Measurements from ENCODE around the gene MPRIP. TPM values are rescaled to one million over a fixed set of nuclear protein-coding genes. Genes with fewer than 3 reads are reported as not detected.
"Not testable (repeated sequence)": the region's sequence is repeated elsewhere in the genome, so short reads cannot be mapped to it uniquely, and the experiment has no call there.

MPRIP gene
- polyA plus RNA-seq, 1 of the 3 experiments (the other 2 are of a cell fraction) = 64.4 TPM

- Histone ChIP-seq H3K9me2 (no peaks in the 10 kb centered on the region), H3K4me2 (no peak overlapping the region), H3K9ac (no peak overlapping the region), H3K4me3 (ENCODE audit: low read depth in 2 of 2, low read length in 1 of 2) (no peak overlapping the region), H3K79me2 (ENCODE audit: insufficient read depth) (no peaks in the 10 kb centered on the region), H3K9me3 (no peaks in the 10 kb centered on the region), H3K36me3 (replicated peaks in 1 of 2; ENCODE audit: control insufficient read depth in 1 of 2, insufficient read depth in 2 of 2, low read length in 1 of 2) (no peaks in the 10 kb centered on the region), H4K20me1 (ENCODE audit: insufficient read depth) (no peaks in the 10 kb centered on the region), H3K4me1 (ENCODE audit: control insufficient read depth in 1 of 2, insufficient read depth in 2 of 2, low read depth in 1 of 2, low read length in 1 of 2) (no peaks in the 10 kb centered on the region), H2AFZ (ENCODE audit: low read depth) (no peak overlapping the region), H3K27ac (ENCODE audit: low read depth in 2 of 2, low read length in 1 of 2) (no peak overlapping the region), H3K27me3 (ENCODE audit: insufficient read depth) (no peaks in the 10 kb centered on the region), H3F3A (replicated peaks; ENCODE audit: insufficient read depth) (peaks cover 4% of the 10 kb centered on the region)
- DNase-seq = no peak
- POLR2A ChIA-PET = no interaction called here
- TF ChIP-seq USF2 (IDR thresholded peaks at IDR 0.05; ENCODE audit: borderline replicate concordance, low read depth, low read length) (no peak), MXI1 (IDR thresholded peaks at IDR 0.05; ENCODE audit: low read depth, low read length) (no peak), RCOR1 (IDR thresholded peaks at IDR 0.05; ENCODE audit: low read length) (no peak), TAF1 (IDR thresholded peaks at IDR 0.05; ENCODE audit: borderline replicate concordance, low read depth, low read length) (no peak), NRF1 (IDR thresholded peaks at IDR 0.05; ENCODE audit: low read depth, low read length) (no peak), REST (IDR thresholded peaks at IDR 0.05; ENCODE audit: low read depth, low read length) (no peak)
- 50% methylated on average over 2 of the region's 2 CpGs for WGBS (ENCODE audit: low lambda C conversion rate)
- CTCF ChIA-PET = no interaction called here
Measured at GRCh38 chr17:16994631-16995030, 47.6 kb upstream of the MPRIP start.

GRCh38 chr17:16995930-16996329, 46.3 kb upstream of the MPRIP start:
- POLR2A ChIA-PET = no interaction called here
- H3F3A ChIP-seq (replicated peaks; ENCODE audit: insufficient read depth) = peaks cover 5% of the 10 kb centered on the region
- H3K36me3 ChIP-seq (replicated peaks in 1 of 2; ENCODE audit: control insufficient read depth in 1 of 2, insufficient read depth in 2 of 2, low read length in 1 of 2) = no peaks in the 10 kb centered on the region
- CTCF ChIA-PET = no interaction called here
- no peaks in the 10 kb centered on the region for H3K79me2 ChIP-seq (ENCODE audit: insufficient read depth)
- H3K9ac ChIP-seq = no peak overlapping the region
- no peaks in the 10 kb centered on the region for H3K9me3 ChIP-seq
- 80% methylated on average over 7 of the region's 7 CpGs for WGBS (ENCODE audit: low lambda C conversion rate)
- H3K27ac ChIP-seq (ENCODE audit: low read depth in 2 of 2, low read length in 1 of 2) = no peak overlapping the region
- no peak for TF ChIP-seq TEAD4 (IDR thresholded peaks at IDR 0.05; ENCODE audit: borderline replicate concordance, insufficient read depth)
- H3K4me1 ChIP-seq (ENCODE audit: control insufficient read depth in 1 of 2, insufficient read depth in 2 of 2, low read depth in 1 of 2, low read length in 1 of 2) = no peaks in the 10 kb centered on the region
- no peaks in the 10 kb centered on the region; the same call in 1 of the 2 replicates for H3K27me3 ChIP-seq (ENCODE audit: insufficient read depth)
- H3K9me2 ChIP-seq = no peaks in the 10 kb centered on the region
- no peak overlapping the region for H3K4me3 ChIP-seq (ENCODE audit: low read depth in 2 of 2, low read length in 1 of 2)
- H4K20me1 ChIP-seq (ENCODE audit: insufficient read depth) = no peaks in the 10 kb centered on the region
- DNase-seq = no peak
- no peak overlapping the region for H3K4me2 ChIP-seq
- no peak overlapping the region for H2AFZ ChIP-seq (ENCODE audit: low read depth)

- WGBS (ENCODE audit: low lambda C conversion rate) = 56% methylated on average over 11 of the region's 11 CpGs
- POLR2A ChIA-PET; H3K9me3 ChIP-seq; H3K4me2 ChIP-seq; H3K4me1 ChIP-seq (ENCODE audit: control insufficient read depth in 1 of 2, insufficient read depth in 2 of 2, low read depth in 1 of 2, low read length in 1 of 2); H3K36me3 ChIP-seq (replicated peaks in 1 of 2; ENCODE audit: control insufficient read depth in 1 of 2, insufficient read depth in 2 of 2, low read length in 1 of 2); H3F3A ChIP-seq (replicated peaks; ENCODE audit: insufficient read depth); H2AFZ ChIP-seq (ENCODE audit: low read depth); H4K20me1 ChIP-seq (ENCODE audit: insufficient read depth); DNase-seq; H3K79me2 ChIP-seq (ENCODE audit: insufficient read depth); H3K9me2 ChIP-seq; H3K27me3 ChIP-seq (ENCODE audit: insufficient read depth); H3K27ac ChIP-seq (ENCODE audit: low read depth in 2 of 2, low read length in 1 of 2); H3K4me3 ChIP-seq (ENCODE audit: low read depth in 2 of 2, low read length in 1 of 2); H3K9ac ChIP-seq: not testable (repeated sequence)
- CTCF ChIA-PET = interaction anchor here (0.7 to 1.3 kb wide), 3 partner anchors 112 to 274 kb away, joined by 3 to 5 read pairs (median 3); no protein-coding TSS in a partner anchor
Measured at GRCh38 chr17:16996726-16997125, 45.5 kb upstream of the MPRIP start.
